ENCODE results near the gene ST6GALNAC3.

Gene ST6GALNAC3

GRCh38 chr1:76591461-76591860 is 516.9 kb downstream of the ST6GALNAC3 start:
- Histone ChIP-seq H3K36me3 (replicated peaks; ENCODE audit: insufficient read depth, low read length) (no peaks in the 10 kb centered on the region), H3K4me2 (ENCODE audit: low read depth, low read length) (no peak overlapping the region), H3K9me3 (replicated peaks; ENCODE audit: insufficient read depth, low read length) (no peaks in the 10 kb centered on the region), H4K20me1 (ENCODE audit: insufficient read depth, low read length) (no peaks in the 10 kb centered on the region), H3K9ac (ENCODE audit: low read length) (no peak overlapping the region), H3K9me2 (replicated peaks; ENCODE audit: insufficient read depth, low read length) (no peaks in the 10 kb centered on the region), H3K4me1 (ENCODE audit: low read length) (no peaks in the 10 kb centered on the region), H3K27ac (ENCODE audit: low read length) (no peak overlapping the region), H3F3A (ENCODE audit: insufficient read depth, low read length) (no peaks in the 10 kb centered on the region), H2AFZ (ENCODE audit: low read length) (no peak overlapping the region), H3K79me2 (ENCODE audit: low read length) (no peaks in the 10 kb centered on the region), H3K4me3 (ENCODE audit: low read length) (no peak overlapping the region), H3K27me3 (replicated peaks; ENCODE audit: insufficient read depth, low read length) (no peaks in the 10 kb centered on the region)
- no peak for TF ChIP-seq EZH2 (optimal IDR thresholded peaks at IDR 0.05; ENCODE audit: low read depth, low read length)
- TF ChIP-seq CTCF (IDR thresholded peaks at IDR 0.05; ENCODE audit: low read length): no peak
- DNase-seq: no peak

GRCh38 chr1:76591963-76592362 is 517.4 kb downstream of the ST6GALNAC3 start:
- H3K4me1 ChIP-seq (ENCODE audit: low read length): no peaks in the 10 kb centered on the region
- no peak overlapping the region for H3K9ac ChIP-seq (ENCODE audit: low read length)
- H3K79me2 ChIP-seq (ENCODE audit: low read length): no peaks in the 10 kb centered on the region
- no peak overlapping the region for H3K27ac ChIP-seq (ENCODE audit: low read length)
- H3K9me2 ChIP-seq (replicated peaks; ENCODE audit: insufficient read depth, low read length): no peaks in the 10 kb centered on the region
- H3K4me2 ChIP-seq (ENCODE audit: low read depth, low read length): no peak overlapping the region
- no peaks in the 10 kb centered on the region for H4K20me1 ChIP-seq (ENCODE audit: insufficient read depth, low read length)
- no peak overlapping the region for H2AFZ ChIP-seq (ENCODE audit: low read length)
- no peak overlapping the region for H3K4me3 ChIP-seq (ENCODE audit: low read length)
- no peaks in the 10 kb centered on the region for H3K36me3 ChIP-seq (replicated peaks; ENCODE audit: insufficient read depth, low read length)
- no peak for DNase-seq
- no peaks in the 10 kb centered on the region for H3K27me3 ChIP-seq (replicated peaks; ENCODE audit: insufficient read depth, low read length)
- no peak for TF ChIP-seq EZH2 (optimal IDR thresholded peaks at IDR 0.05; ENCODE audit: low read depth, low read length)
- no peak for TF ChIP-seq EZH2phosphoT487 (IDR thresholded peaks at IDR 0.05; ENCODE audit: low read length)
- TF ChIP-seq CTCF (IDR thresholded peaks at IDR 0.05; ENCODE audit: low read length): no peak
- H3K9me3 ChIP-seq (replicated peaks; ENCODE audit: insufficient read depth, low read length): no peaks in the 10 kb centered on the region
- no peaks in the 10 kb centered on the region for H3F3A ChIP-seq (ENCODE audit: insufficient read depth, low read length)

GRCh38 chr1:76593141-76593540 is 518.6 kb downstream of the ST6GALNAC3 start:
- Histone ChIP-seq H3K4me1 (ENCODE audit: low read length) (no peaks in the 10 kb centered on the region), H3K4me3 (ENCODE audit: low read length) (no peak overlapping the region), H3F3A (ENCODE audit: insufficient read depth, low read length) (no peaks in the 10 kb centered on the region), H3K9ac (ENCODE audit: low read length) (no peak overlapping the region), H3K36me3 (replicated peaks; ENCODE audit: insufficient read depth, low read length) (no peaks in the 10 kb centered on the region), H2AFZ (ENCODE audit: low read length) (no peak overlapping the region), H3K4me2 (ENCODE audit: low read depth, low read length) (no peak overlapping the region), H3K27me3 (replicated peaks; ENCODE audit: insufficient read depth, low read length) (no peaks in the 10 kb centered on the region), H3K9me3 (replicated peaks; ENCODE audit: insufficient read depth, low read length) (no peaks in the 10 kb centered on the region), H4K20me1 (ENCODE audit: insufficient read depth, low read length) (no peaks in the 10 kb centered on the region), H3K27ac (ENCODE audit: low read length) (no peak overlapping the region), H3K79me2 (ENCODE audit: low read length) (no peaks in the 10 kb centered on the region), H3K9me2 (replicated peaks; ENCODE audit: insufficient read depth, low read length) (no peaks in the 10 kb centered on the region)
- TF ChIP-seq CTCF (IDR thresholded peaks at IDR 0.05; ENCODE audit: low read length): no peak
- no peak for TF ChIP-seq EZH2phosphoT487 (IDR thresholded peaks at IDR 0.05; ENCODE audit: low read length)
- no peak for TF ChIP-seq EZH2 (optimal IDR thresholded peaks at IDR 0.05; ENCODE audit: low read depth, low read length)
- DNase-seq: no peak

Measured in MM.1S (cell line).